Measurements from ENCODE around the gene SLBP.

Gene SLBP

GRCh38 chr4:1726146-1726934, 14.2 kb upstream of the SLBP start:
- peak; percentile 88 for DNase-seq

GRCh38 chr4:1725521-1725920, 13.4 kb upstream of the SLBP start:
- no peak for DNase-seq

GRCh38 chr4:1723131-1723801, 11.1 kb upstream of the SLBP start:
- no peak for DNase-seq

- DNase-seq: no peak
Observed at GRCh38 chr4:1722551-1723118, 10.5 kb upstream of the SLBP start.

GRCh38 chr4:1721666-1722550, 9.8 kb upstream of the SLBP start:
- DNase-seq: no peak

GRCh38 chr4:1721003-1721665, 9.0 kb upstream of the SLBP start, which contains the start of the genes TACC3 and TMEM129:
Gene TACC3, plus strand, starts transcription at chr4:1721521. Its CDS starts 1,901 bp downstream, at chr4:1723422.
Gene TMEM129, minus strand, starts transcription at chr4:1721323. Its CDS starts 486 bp downstream, at chr4:1720837.
- peak; percentile 98 for DNase-seq

GRCh38 chr4:1720163-1720983, 8.3 kb upstream of the SLBP start:
- DNase-seq: peak; percentile 52

- DNase-seq: no peak
Observed at GRCh38 chr4:1718095-1718850, 6.2 kb upstream of the SLBP start.

- no peak for DNase-seq
Observed at GRCh38 chr4:1717129-1718094, 5.3 kb upstream of the SLBP start.

GRCh38 chr4:1716065-1716945, 4.2 kb upstream of the SLBP start:
- DNase-seq: no peak

GRCh38 chr4:1715002-1715758, 3.1 kb upstream of the SLBP start:
- no peak for DNase-seq

GRCh38 chr4:1714303-1715001, 2.3 kb upstream of the SLBP start:
- no peak for DNase-seq

- no peak for DNase-seq
Observed at GRCh38 chr4:1713003-1713851, 1.1 kb upstream of the SLBP start.

- peak; percentile 64 for DNase-seq
Observed at GRCh38 chr4:1711571-1712215, 426 bp downstream of the SLBP start.

- DNase-seq: no peak
Observed at GRCh38 chr4:1711055-1711570, 1.0 kb downstream of the SLBP start.
